Adrenal gland (tissue), 12 donors: Measurements from ENCODE around the gene PIWIL1. TPM values are rescaled to one million over a fixed set of nuclear protein-coding genes. Genes with fewer than 3 reads are reported as not detected.

Source experiments
- DNase-seq, 7 donors: peaks; one replicate each; pipeline ENCODE4 v3.0.0-alpha.2; 2019 to 2020
- H3K27ac ChIP-seq, 5 donors: fragments of 200-600 bp; sonication (generic) in 4 of 5; 1 replicate in 3 of 5; 2 replicates in 2 of 5; pipeline versions ENCODE4 v1.5.1 to v1.8.0; 2016 to 2020; ENCODE audit warnings: mild to moderate bottlenecking in 1 of 5
- H3K27me3 ChIP-seq: fragments of 200-600 bp; 2 replicates; pipeline ENCODE4 v1.8.0; 2021
- H3K36me3 ChIP-seq, 2 donors: fragments of 200-600 bp; replicated peaks in 1 of 2; 1 replicate in 1 of 2; 2 replicates in 1 of 2; pipeline versions ENCODE4 v1.5.1 to v1.8.0; 2018 to 2022
- H3K4me1 ChIP-seq, 2 donors: fragments of 200-600 bp; replicated peaks in 1 of 2; 1 replicate in 1 of 2; 2 replicates in 1 of 2; pipeline versions ENCODE4 v1.5.1 to v1.8.0; 2018 to 2021
- H3K4me3 ChIP-seq, 4 donors: fragments of 200-600 bp; sonication (generic) in 3 of 4; one replicate each; pipeline ENCODE4 v1.5.1; 2016 to 2018
- H3K9me3 ChIP-seq, 3 donors: fragments of 200-600 bp; sonication (generic) in 1 of 3; replicated peaks in 1 of 3; 1 replicate in 2 of 3; 2 replicates in 1 of 3; pipeline versions ENCODE4 v1.5.1 to v1.8.0; 2016 to 2021
- POLR2A ChIP-seq, 2 donors: fragments of 450-650 bp; IDR thresholded peaks; one replicate each; pipeline ENCODE4 v1.6.1; 2017; ENCODE audit warnings: antibody characterized with exemption in 2 of 2, mild to moderate bottlenecking in 2 of 2, moderate library complexity in 1 of 2
- WGBS, 4 donors: extraction: QIAGEN DNeasy Blood & Tissue Kit in 2 of 4; methylation state at CpG; one replicate each; pipeline versions ENCODE4 v1.1.5 to v1.1.7; 2013 to 2017; 5-methylcytosine and 5-hydroxymethylcytosine counted together
- intact Hi-C, 2 donors: fragments of 100-400 bp; cut with DNase I; formaldehyde crosslinking; loops; one replicate each; pipeline versions ENCODE4 v1.14.1 to v1.15.0; 2022 to 2023
- polyA plus RNA-seq, 3 donors: library from polyadenylated mRNA; stranded (reverse); fragments of 200-250 nt in 2 of 3; fragments of 350-450 nt in 1 of 3; fragmentation: Illumina TruSeq in 1 of 3; extraction: RNeasy Lipid Tissue Mini Kit (QIAGEN cat#74804) in 1 of 3; gene quantifications; one replicate each; pipeline ENCODE4 v1.2.3, GENCODE V29; 2013 to 2014
- total RNA-seq, 9 donors: library from RNA; depleted of rRNA in 4 of 9; stranded (reverse); fragments of >200 nt in 4 of 9; fragments of 120-200 nt in 1 of 9; fragmentation: NEBNext Ultra II Directional in 1 of 9; extraction: Animal tissue kit (Norgen Biotek cat#: 25700) in 1 of 9; gene quantifications; one replicate each; pipeline versions ENCODE4 v1.1.0 to v1.2.4, GENCODE V29; 2013 to 2023
- TF ChIP-seq, protein P1 (sequence below), 6 experiments: fragments of 450-650 bp in 4 of 6; fragments of 200-600 bp in 2 of 6; sonication (generic) in 1 of 6; IDR thresholded peaks; 1 replicate in 5 of 6; 2 replicates in 1 of 6; pipeline versions ENCODE4 v1.5.1 to v1.8.0; 2016 to 2021; ENCODE audit warnings: antibody characterized with exemption in 6 of 6, mild to moderate bottlenecking in 2 of 6, moderate library complexity in 1 of 6
- donor health status: healthy with polysubstance abuse.
- donor health status: Bipolar disorder and iron deficiency.
- donor health status: DM: yes; HTN: yes; CAD: no.
- donor health status: DM: no; HTN: no; CAD: no.
- donor health status: DM: no; HTN: no; CAD: no.
- donor health status: DM: yes; HTN: yes; CAD: no.

The PIWIL1 gene
- total and polyA plus RNA-seq, 12 donors: 0.08 to 0.39 (median 0.20) TPM; not detected in 5

DNA sequence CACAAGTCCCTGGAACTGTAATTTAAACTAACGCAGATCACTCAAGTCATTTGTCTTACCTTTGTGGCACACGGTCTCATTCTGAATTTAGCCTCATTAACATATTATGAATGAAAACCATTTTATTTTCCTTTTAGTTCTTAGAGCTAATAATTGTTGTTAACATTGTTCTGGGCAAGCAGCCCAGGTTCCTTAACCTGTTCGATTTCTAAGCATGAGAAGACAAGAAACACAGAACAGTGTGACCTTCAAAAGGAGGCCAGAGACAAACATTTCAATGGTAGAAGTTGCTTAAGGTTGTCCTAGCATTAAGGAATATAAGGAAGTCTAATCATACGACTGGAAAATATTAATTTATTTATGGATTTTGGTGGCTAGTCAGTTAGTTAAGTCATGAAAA lies 35.2 kb downstream of the PIWIL1 start:
- intact Hi-C loops: no loop called here
- Histone ChIP-seq H3K27ac (no peak overlapping the region), H3K9me3 (no peaks in the 10 kb centered on the region), H3K4me3 (no peak overlapping the region), H3K4me1 (no peaks in the 10 kb centered on the region), H3K27me3 (no peaks in the 10 kb centered on the region), H3K36me3 (no peaks in the 10 kb centered on the region)
- TF ChIP-seq POLR2A (IDR thresholded peaks at IDR 0.05): no peak
- TF ChIP-seq, protein P1, sequence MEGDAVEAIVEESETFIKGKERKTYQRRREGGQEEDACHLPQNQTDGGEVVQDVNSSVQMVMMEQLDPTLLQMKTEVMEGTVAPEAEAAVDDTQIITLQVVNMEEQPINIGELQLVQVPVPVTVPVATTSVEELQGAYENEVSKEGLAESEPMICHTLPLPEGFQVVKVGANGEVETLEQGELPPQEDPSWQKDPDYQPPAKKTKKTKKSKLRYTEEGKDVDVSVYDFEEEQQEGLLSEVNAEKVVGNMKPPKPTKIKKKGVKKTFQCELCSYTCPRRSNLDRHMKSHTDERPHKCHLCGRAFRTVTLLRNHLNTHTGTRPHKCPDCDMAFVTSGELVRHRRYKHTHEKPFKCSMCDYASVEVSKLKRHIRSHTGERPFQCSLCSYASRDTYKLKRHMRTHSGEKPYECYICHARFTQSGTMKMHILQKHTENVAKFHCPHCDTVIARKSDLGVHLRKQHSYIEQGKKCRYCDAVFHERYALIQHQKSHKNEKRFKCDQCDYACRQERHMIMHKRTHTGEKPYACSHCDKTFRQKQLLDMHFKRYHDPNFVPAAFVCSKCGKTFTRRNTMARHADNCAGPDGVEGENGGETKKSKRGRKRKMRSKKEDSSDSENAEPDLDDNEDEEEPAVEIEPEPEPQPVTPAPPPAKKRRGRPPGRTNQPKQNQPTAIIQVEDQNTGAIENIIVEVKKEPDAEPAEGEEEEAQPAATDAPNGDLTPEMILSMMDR (IDR thresholded peaks at IDR 0.05): no peak
- no peak for DNase-seq
- WGBS, 4 donors: 43 to 56% (median 47%) methylated on average over 4 of the region's 4 CpGs

DNA sequence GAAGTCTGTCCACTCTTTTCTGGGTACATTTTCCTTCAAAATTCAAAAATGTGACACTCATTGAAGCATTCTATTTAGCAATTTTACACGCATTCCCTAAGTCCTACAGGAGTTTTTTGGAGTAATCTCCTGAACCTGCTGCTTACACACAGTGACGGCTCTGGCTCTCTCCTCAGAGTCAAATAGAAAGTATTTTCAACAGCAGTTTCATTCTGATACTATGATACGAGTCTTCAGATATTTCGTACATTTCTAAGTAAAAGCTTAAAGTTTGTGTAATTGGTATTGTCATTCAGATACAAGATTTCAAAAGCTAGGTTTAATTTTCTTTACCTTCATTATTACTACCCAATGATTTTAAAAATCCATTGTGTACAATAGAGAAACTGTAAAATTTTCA lies 36.4 kb downstream of the PIWIL1 start:
- DNase-seq: no peak
- WGBS, 4 donors: 74 to 84% (median 82%) methylated on average over 4 of the region's 4 CpGs
- intact Hi-C loops: no loop called here

DNA sequence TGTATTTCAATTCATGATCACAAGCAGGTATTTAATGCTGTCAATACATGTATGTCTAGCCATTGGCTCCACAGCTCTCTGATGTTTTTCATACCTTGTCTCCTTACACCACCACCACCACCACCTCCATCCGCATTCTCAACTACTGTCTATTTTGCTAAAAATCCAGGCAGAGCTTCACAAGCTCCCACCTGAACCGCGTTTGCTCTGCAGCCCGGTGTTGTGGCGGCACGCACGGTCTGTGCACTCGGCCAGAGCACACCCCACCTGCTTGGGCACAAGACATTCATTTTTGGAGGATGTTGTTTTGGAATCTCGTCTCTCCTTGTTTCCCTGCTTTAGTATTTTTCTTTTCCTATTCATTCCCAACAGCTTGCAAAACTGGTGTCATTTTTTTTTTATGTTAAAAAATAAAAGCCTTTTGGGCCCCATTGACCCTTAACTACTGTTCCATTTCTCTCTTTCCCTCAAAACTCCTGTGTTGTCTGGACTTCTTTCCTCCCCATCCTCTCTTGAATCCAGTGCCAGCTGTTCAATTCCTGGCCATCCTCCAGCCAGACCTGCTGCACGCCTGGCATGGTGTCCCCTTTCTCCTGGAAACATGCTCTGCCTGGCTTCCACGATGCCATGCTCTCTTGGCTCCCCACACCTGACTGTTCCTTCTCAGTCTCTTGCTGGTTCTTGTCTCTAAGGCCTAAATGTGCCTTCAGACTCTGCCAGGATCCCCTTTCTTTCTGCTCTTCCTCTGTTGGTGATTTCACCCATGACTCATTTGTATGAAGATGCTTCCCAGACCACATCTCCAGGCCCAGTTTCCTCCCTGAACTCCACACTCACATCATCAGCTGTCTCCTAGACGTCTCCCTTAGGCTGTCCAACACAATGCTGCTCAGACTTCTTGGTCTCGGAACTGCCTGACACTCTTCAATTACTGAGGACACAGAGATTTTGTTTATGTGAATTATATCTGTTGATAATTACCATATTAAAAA lies 37.9 kb downstream of the PIWIL1 start:
- no peak for TF ChIP-seq POLR2A (IDR thresholded peaks at IDR 0.05)
- TF ChIP-seq, protein P1 (IDR thresholded peaks at IDR 0.05): no peak
- no peak overlapping the region for H3K4me3 ChIP-seq
- DNase-seq: no peak
- no peaks in the 10 kb centered on the region for H3K9me3 ChIP-seq
- no peak overlapping the region for H3K27ac ChIP-seq
- H3K27me3 ChIP-seq: no peaks in the 10 kb centered on the region
- intact Hi-C loops: no loop called here
- 77 to 79% (median 79%) methylated on average over 13 of the region's 13 CpGs for WGBS, 4 donors
- H3K4me1 ChIP-seq: no peaks in the 10 kb centered on the region
- no peaks in the 10 kb centered on the region for H3K36me3 ChIP-seq

More for the DNA sequence above, 36.4 kb downstream of the PIWIL1 start:
- Histone ChIP-seq H3K36me3 (no peaks in the 10 kb centered on the region), H3K27ac (no peak overlapping the region), H3K27me3 (no peaks in the 10 kb centered on the region), H3K4me3 (no peak overlapping the region), H3K4me1 (no peaks in the 10 kb centered on the region), H3K9me3 (no peaks in the 10 kb centered on the region)
- TF ChIP-seq, protein P1 (IDR thresholded peaks at IDR 0.05): no peak
- TF ChIP-seq POLR2A (IDR thresholded peaks at IDR 0.05): no peak

DNA sequence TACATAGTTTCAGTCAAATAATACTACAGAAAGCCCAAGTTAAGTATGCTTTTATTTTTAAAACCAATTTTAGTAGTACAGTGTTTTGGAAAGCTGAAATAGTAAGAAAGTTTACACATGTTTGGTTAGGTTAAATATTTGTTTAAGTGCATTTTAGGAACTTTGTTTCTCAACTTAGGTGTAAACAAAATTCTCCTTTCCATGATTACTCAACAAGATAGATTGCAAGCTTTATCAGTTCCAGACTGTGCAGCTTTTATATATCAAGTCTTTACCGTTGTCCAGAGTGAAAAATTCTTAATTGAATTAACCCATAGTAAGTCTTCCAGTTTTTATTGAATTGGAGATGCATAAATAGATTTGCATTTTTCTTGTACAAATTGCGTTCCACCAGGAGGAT lies 45.1 kb downstream of the PIWIL1 start:
- no peak overlapping the region for H3K4me3 ChIP-seq
- no peaks in the 10 kb centered on the region for H3K4me1 ChIP-seq
- intact Hi-C loops: no loop called here
- H3K36me3 ChIP-seq: no peaks in the 10 kb centered on the region
- no peaks in the 10 kb centered on the region for H3K27me3 ChIP-seq
- 45 to 69% (median 64%) methylated on average over 2 of the region's 2 CpGs for WGBS, 4 donors
- H3K27ac ChIP-seq: no peak overlapping the region
- no peaks in the 10 kb centered on the region for H3K9me3 ChIP-seq
- TF ChIP-seq POLR2A (IDR thresholded peaks at IDR 0.05): no peak
- no peak for DNase-seq
